Measurements from ENCODE around the gene ST6GALNAC3. TPM values are rescaled to one million over a fixed set of nuclear protein-coding genes. Genes with fewer than 3 reads are reported as not detected.

ST6GALNAC3 gene
- total RNA-seq, 1 donor from 2014 or later, result 11.0 TPM

DNA sequence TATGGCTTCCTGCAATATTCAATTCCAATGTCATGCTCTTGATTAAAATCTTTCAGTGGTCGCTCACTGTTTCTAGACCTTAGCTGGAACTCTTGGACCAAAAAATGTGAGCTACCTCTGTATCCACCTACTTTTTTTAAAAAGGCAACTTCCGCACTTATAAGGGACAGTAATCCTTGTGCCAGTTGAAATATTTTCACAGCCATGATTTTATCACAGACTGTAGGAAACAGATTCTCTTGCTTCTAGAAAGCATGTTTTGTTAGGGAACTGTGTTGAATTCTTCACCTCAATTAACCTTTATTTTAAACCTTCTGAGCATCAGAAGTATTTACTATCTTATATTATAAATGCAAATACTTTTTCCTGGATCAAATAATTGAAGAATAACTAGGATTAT, 496.7 kb downstream of the ST6GALNAC3 start:
- Mint-ChIP-seq H3K4me1 (ENCODE audit: low read depth) (no peaks in the 10 kb centered on the region), H3K27me3 (no peaks in the 10 kb centered on the region), H3K36me3 (ENCODE audit: insufficient read depth) (no peaks in the 10 kb centered on the region), H3K4me3 (ENCODE audit: low read depth) (no peak overlapping the region), H3K9me3 (ENCODE audit: low read depth) (no peaks in the 10 kb centered on the region), H3K27ac (no peak overlapping the region)
- no peak for DNase-seq (ENCODE audit: low spot score, unreplicated experiment)
- TF ChIP-seq, protein P1, sequence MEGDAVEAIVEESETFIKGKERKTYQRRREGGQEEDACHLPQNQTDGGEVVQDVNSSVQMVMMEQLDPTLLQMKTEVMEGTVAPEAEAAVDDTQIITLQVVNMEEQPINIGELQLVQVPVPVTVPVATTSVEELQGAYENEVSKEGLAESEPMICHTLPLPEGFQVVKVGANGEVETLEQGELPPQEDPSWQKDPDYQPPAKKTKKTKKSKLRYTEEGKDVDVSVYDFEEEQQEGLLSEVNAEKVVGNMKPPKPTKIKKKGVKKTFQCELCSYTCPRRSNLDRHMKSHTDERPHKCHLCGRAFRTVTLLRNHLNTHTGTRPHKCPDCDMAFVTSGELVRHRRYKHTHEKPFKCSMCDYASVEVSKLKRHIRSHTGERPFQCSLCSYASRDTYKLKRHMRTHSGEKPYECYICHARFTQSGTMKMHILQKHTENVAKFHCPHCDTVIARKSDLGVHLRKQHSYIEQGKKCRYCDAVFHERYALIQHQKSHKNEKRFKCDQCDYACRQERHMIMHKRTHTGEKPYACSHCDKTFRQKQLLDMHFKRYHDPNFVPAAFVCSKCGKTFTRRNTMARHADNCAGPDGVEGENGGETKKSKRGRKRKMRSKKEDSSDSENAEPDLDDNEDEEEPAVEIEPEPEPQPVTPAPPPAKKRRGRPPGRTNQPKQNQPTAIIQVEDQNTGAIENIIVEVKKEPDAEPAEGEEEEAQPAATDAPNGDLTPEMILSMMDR (IDR thresholded peaks at IDR 0.05; ENCODE audit: unreplicated experiment), result no peak

DNA sequence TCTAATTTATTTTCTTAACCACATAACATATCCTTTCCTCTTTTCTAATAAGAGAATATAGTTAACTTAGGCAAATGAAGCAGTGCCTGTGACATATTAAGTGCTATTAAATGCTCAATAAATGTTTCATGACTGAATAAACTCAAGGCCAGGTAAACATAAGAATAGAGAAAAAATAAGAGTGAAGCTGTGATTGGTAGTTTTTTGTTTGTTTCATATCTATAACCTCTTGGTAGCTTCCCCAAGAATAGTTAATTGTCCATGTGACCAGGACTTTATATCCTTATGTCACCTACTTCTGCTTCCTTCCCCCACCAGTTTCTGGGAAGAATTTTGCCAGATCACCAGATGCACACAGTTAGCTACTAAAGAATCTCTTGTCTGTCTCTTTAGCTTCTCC, 497.7 kb downstream of the ST6GALNAC3 start:
- Mint-ChIP-seq H3K27ac (no peak overlapping the region), H3K9me3 (ENCODE audit: low read depth) (no peaks in the 10 kb centered on the region), H3K4me3 (ENCODE audit: low read depth) (no peak overlapping the region), H3K36me3 (ENCODE audit: insufficient read depth) (no peaks in the 10 kb centered on the region), H3K27me3 (no peaks in the 10 kb centered on the region), H3K4me1 (ENCODE audit: low read depth) (no peaks in the 10 kb centered on the region)
- TF ChIP-seq, protein P1 (IDR thresholded peaks at IDR 0.05; ENCODE audit: unreplicated experiment), result no peak
- no peak for DNase-seq (ENCODE audit: low spot score, unreplicated experiment)

DNA sequence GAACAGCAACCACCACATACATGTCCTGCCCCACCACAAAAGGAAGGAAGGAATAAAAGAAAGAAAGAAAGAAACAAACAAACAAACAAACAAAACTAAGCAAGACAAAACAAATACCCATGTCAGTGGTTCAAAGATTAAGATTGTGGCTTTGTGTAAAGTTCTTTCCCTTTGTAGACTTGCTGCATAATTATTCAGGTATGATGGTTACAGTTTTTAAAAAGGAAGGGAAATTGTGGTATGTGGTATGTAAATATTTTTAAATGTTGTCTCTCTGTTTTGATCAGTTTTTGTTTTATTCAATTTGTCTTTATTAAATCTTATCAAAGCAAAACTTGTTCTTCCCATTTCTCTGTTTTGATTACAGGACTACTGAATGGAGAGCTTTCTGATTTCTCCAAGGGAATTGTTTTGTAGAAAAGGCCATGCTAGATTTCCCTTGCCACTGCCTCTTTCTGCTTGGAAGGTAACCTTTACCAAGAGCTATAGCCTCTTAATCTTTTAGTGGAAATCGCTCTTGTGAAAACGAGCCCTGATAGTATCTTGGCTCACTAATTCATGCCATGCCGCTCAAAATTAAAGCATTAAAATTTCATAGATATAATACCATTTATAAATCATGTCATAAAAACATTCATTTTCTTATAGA, 502.5 kb downstream of the ST6GALNAC3 start:
- H3K4me3 Mint-ChIP-seq (ENCODE audit: low read depth), result no peak overlapping the region
- TF ChIP-seq, protein P1 (IDR thresholded peaks at IDR 0.05; ENCODE audit: unreplicated experiment), result no peak
- no peak for DNase-seq (ENCODE audit: low spot score, unreplicated experiment)
- no peaks in the 10 kb centered on the region for H3K27me3 Mint-ChIP-seq
- no peak overlapping the region for H3K27ac Mint-ChIP-seq
- no peaks in the 10 kb centered on the region for H3K36me3 Mint-ChIP-seq (ENCODE audit: insufficient read depth)
- no peaks in the 10 kb centered on the region for H3K4me1 Mint-ChIP-seq (ENCODE audit: low read depth)
- no peaks in the 10 kb centered on the region for H3K9me3 Mint-ChIP-seq (ENCODE audit: low read depth)

DNA sequence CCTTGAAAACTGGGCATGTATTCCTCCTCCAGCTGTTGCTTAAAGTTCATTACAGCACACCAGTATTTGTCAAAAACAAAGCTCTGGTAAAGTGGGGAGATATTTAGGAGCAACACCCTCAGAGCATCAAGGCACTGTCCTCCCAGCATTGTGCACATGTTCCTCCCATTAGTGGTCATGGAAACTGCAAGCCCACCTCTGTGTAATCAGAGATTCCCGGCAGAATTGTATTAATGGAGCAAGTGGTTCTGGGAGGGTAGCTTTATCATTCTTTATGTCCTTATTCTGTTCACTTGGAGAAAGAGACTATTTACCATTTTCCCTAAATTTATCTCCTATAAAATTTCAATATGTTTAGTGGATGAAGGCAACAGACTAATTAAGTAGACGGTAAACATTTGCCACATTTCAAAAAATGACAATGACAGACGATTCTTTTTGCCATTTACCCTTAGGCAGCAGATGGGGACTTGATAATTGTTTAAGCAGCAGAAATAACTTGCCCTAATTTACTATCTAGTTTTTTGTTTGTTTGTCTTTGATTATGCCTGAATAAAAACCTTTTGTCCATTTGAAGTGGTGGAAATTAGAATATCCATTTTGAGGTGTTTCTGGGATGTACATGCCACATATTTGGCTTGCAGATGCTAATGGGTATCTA, 503.1 kb downstream of the ST6GALNAC3 start:
- H3K4me3 Mint-ChIP-seq (ENCODE audit: low read depth), result no peak overlapping the region
- H3K4me1 Mint-ChIP-seq (ENCODE audit: low read depth), result no peaks in the 10 kb centered on the region
- TF ChIP-seq, protein P1 (IDR thresholded peaks at IDR 0.05; ENCODE audit: unreplicated experiment), result no peak
- H3K27me3 Mint-ChIP-seq, result no peaks in the 10 kb centered on the region
- no peaks in the 10 kb centered on the region for H3K9me3 Mint-ChIP-seq (ENCODE audit: low read depth)
- no peak overlapping the region for H3K27ac Mint-ChIP-seq
- no peaks in the 10 kb centered on the region for H3K36me3 Mint-ChIP-seq (ENCODE audit: insufficient read depth)
- DNase-seq (ENCODE audit: low spot score, unreplicated experiment), result no peak

DNA sequence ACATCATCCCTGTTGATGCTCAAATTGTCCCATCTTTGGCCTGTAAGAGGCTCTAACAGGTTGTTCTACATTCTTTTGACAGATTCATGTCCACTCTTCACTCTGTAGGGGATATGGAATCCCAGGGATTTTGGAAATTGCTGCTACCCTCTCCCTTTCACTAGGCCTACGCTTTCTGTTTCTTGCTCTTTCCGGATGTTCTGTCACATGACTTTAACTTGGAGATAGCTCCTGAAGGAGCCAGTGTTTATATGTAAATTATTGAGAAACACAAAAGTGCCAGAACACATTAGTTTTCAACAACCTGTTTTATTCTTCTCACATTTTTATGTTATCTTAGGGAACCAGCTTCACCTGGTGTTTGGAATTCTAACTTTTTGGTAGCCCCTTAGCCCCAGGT, 505.7 kb downstream of the ST6GALNAC3 start:
- TF ChIP-seq, protein P1 (IDR thresholded peaks at IDR 0.05; ENCODE audit: unreplicated experiment), result no peak
- H3K27me3 Mint-ChIP-seq, result no peaks in the 10 kb centered on the region
- H3K4me3 Mint-ChIP-seq (ENCODE audit: low read depth), result no peak overlapping the region
- no peak for DNase-seq (ENCODE audit: low spot score, unreplicated experiment)
- H3K4me1 Mint-ChIP-seq (ENCODE audit: low read depth), result no peaks in the 10 kb centered on the region
- no peak overlapping the region for H3K27ac Mint-ChIP-seq
- no peaks in the 10 kb centered on the region for H3K36me3 Mint-ChIP-seq (ENCODE audit: insufficient read depth)
- H3K9me3 Mint-ChIP-seq (ENCODE audit: low read depth), result no peaks in the 10 kb centered on the region
